Testis (tissue), 5 donors: ENCODE measurements around the gene NUDT10. TPM values are rescaled to one million over a fixed set of nuclear protein-coding genes. Genes with fewer than 3 reads are reported as not detected.
"Not testable (repeated sequence)": the region's sequence is repeated elsewhere in the genome, so short reads cannot be mapped to it uniquely, and the experiment has no call there.

Experiments used
- DNase-seq: peaks from one replicate; pipeline ENCODE4 v3.0.0-alpha.2; 2019
- H3K27ac ChIP-seq, 2 donors: fragments of 200-600 bp; sonication (generic); one replicate each; pipeline ENCODE4 v1.5.1; 2019
- H3K27me3 ChIP-seq: fragments of 200-600 bp; sonication (generic); one replicate; pipeline ENCODE4 v1.5.1; 2019
- H3K36me3 ChIP-seq: fragments of 200-600 bp; sonication (generic); one replicate; pipeline ENCODE4 v1.5.1; 2017; ENCODE audit warnings: low read depth; ENCODE audit errors: missing control alignments
- H3K4me1 ChIP-seq: fragments of 200-600 bp; sonication (generic); one replicate; pipeline ENCODE4 v1.5.1; 2019
- H3K4me3 ChIP-seq, 2 donors: fragments of 200-600 bp; sonication (generic); one replicate each; pipeline ENCODE4 v1.5.1; 2017 to 2019
- H3K9me3 ChIP-seq: fragments of 200-600 bp; sonication (generic); one replicate; pipeline ENCODE4 v1.5.1; 2017
- CTCF ChIP-seq, 3 experiments: fragments of 450-650 bp in 2 of 3; fragments of 200-600 bp in 1 of 3; sonication (generic) in 1 of 3; IDR thresholded peaks; one replicate each; pipeline ENCODE4 v1.5.1; 2016 to 2019; ENCODE audit warnings: antibody characterized with exemption in 3 of 3, mild to moderate bottlenecking in 2 of 3, moderate library complexity in 1 of 3
- POLR2A ChIP-seq: fragments of 450-650 bp; IDR thresholded peaks from one replicate; pipeline ENCODE4 v1.6.1; 2017; ENCODE audit warnings: antibody characterized with exemption, mild to moderate bottlenecking, moderate library complexity
- WGBS, 2 donors: methylation state at CpG; one replicate each; pipeline ENCODE4 v1.1.5; 2018; 5-methylcytosine and 5-hydroxymethylcytosine counted together
- intact Hi-C: fragments of 100-400 bp; cut with DNase I; formaldehyde crosslinking; loops from one replicate; pipeline ENCODE4 v1.15.1; 2023; ENCODE audit warnings: low total_unique reads
- long read RNA-seq, 2 donors: transcript quantifications; one replicate each; lab custom pipeline, GENCODE V29; 2026
- polyA plus RNA-seq: library from polyadenylated mRNA; stranded (reverse); fragments of 350-450 nt; fragmentation: Illumina TruSeq; extraction: RNeasy Lipid Tissue Mini Kit (QIAGEN cat#74804); gene quantifications from one replicate; pipeline ENCODE4 v1.2.3, GENCODE V29; 2014; ENCODE audit warnings: low read depth, low replicate concordance; ENCODE audit not compliant: insufficient read depth
- total RNA-seq, 2 donors: library from RNA; depleted of rRNA; stranded (reverse); fragments of >200 nt; gene quantifications; one replicate each; pipeline ENCODE4 v1.2.3, GENCODE V29; 2016

NUDT10 gene
- total RNA-seq (100 to 1,000 TPM; 127 to 175 TPM), polyA plus RNA-seq (61.8 TPM)
- long read RNA-seq, donor 1, transcript NUDT10-201 (2 exons, 1,917 nt) = major isoform, 70 of 107 reads
- long read RNA-seq, donor 1, partial matches to known transcripts = 37 of 107 reads
- long read RNA-seq, donor 1, other reads (novel, unspliced or antisense) = 0 of 107 reads
- long read RNA-seq, donor 2, transcript NUDT10-201 (2 exons, 1,917 nt) = major isoform, 41 of 152 reads
- long read RNA-seq, donor 2, partial matches to known transcripts = 30 of 152 reads
- long read RNA-seq, donor 2, other reads (novel, unspliced or antisense) = 81 of 152 reads

GRCh38 chrX:51332188-51332942, at the start of gene NUDT10:
Gene NUDT10, plus strand, starts transcription at chrX:51332822. Its CDS starts 144 bp downstream, at chrX:51332966.
- Histone ChIP-seq H3K9me3 (no peaks in the 10 kb centered on the region), H3K27me3 (no peaks in the 10 kb centered on the region), H3K4me3 (peak within 1 kb of the TSS; percentile 55 to 65), H3K36me3 (no peaks in the 10 kb centered on the region), H3K4me1 (no peaks in the 10 kb centered on the region), H3K27ac (peak within 1 kb of the TSS; percentile 50 to 73)
- 1 to 4% methylated on average over 9 to 47 of the region's 68 CpGs for WGBS, 2 donors
- DNase-seq = peak; percentile 88
- TF ChIP-seq POLR2A = peak; percentile 29
- TF ChIP-seq CTCF (IDR thresholded peaks at IDR 0.05) = no peak
- intact Hi-C loops = no loop called here

DNA sequence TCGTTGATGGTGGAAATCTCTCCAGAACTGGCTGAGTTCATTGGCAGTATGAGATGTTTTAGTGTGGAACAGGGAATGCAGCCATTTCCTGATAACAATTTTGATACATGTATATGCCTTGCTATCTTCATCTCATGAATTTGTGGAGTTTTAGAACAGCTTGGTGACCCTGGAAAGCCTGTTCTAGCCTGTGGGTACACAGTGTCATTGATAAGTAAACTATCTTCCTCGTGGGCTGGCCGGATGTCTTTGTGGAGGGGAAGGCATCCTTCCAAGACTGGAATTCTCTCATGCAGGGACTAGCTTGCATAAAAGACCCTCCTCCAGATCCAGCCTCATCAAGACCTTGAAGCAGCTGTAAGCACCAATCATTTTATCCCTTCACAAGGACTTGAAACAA, 40.2 kb upstream of the NUDT10 start:
- Histone ChIP-seq H3K4me1 (no peaks in the 10 kb centered on the region), H3K27me3 (no peaks in the 10 kb centered on the region), H3K36me3 (no peaks in the 10 kb centered on the region), H3K4me3 (no peak overlapping the region), H3K9me3 (no peaks in the 10 kb centered on the region), H3K27ac (peak overlapping the region in 1 of 2 donors; percentile 6)
- intact Hi-C loops = no loop called here
- peak; percentile 72 for DNase-seq
- no peak for TF ChIP-seq CTCF (IDR thresholded peaks at IDR 0.05)
- no peak for TF ChIP-seq POLR2A
- whole genome bisulfite sequencing, 2 donors = 32 to 53% methylated on average over 2 to 3 of the region's 3 CpGs

- 81 to 82% methylated on average over 2 of the region's 2 CpGs for WGBS, 2 donors
- no peaks in the 10 kb centered on the region for H3K9me3 ChIP-seq
- intact Hi-C loops = no loop called here
- H3K27me3 ChIP-seq = no peaks in the 10 kb centered on the region
- no peak for DNase-seq
- no peak overlapping the region for H3K4me3 ChIP-seq
- no peaks in the 10 kb centered on the region for H3K36me3 ChIP-seq
- no peaks in the 10 kb centered on the region for H3K4me1 ChIP-seq
- H3K27ac ChIP-seq = no peak overlapping the region
- TF ChIP-seq CTCF (IDR thresholded peaks at IDR 0.05) (no peak), POLR2A (no peak)
Measured at GRCh38 chrX:51296138-51296537, 36.5 kb upstream of the NUDT10 start.

DNA sequence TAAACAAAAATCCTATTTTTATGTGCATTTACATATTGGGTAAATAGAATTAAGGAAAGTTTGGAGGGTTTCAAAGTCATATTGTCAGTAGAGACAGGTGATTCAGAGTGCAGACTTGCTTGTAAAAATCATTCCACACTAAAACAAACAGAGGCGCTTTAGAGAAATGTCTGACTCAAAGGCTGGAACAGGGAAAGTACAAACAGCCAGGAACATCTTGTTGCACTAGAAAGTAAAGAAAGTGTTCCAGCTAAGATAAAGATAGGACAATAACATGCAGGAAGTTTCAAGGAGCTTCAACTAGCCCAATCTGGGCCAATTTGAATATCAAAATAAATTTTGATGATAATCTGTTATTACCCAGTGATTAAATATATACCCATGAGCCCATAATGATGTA, 16.4 kb upstream of the NUDT10 start:
- no peak overlapping the region for H3K27ac ChIP-seq
- no peak for TF ChIP-seq CTCF (IDR thresholded peaks at IDR 0.05)
- DNase-seq = no peak
- intact Hi-C loops = no loop called here
- WGBS, 2 donors = 30 to 63% methylated on average over 1 of the region's 1 CpG
- no peaks in the 10 kb centered on the region for H3K27me3 ChIP-seq
- H3K9me3 ChIP-seq = no peaks in the 10 kb centered on the region
- H3K4me3 ChIP-seq = no peak overlapping the region
- no peaks in the 10 kb centered on the region for H3K36me3 ChIP-seq
- H3K4me1 ChIP-seq = no peaks in the 10 kb centered on the region

GRCh38 chrX:51332943-51333785, 542 bp downstream of the NUDT10 start:
- peak overlapping the region; percentile 50 to 73 for H3K27ac ChIP-seq
- H3K36me3 ChIP-seq, H3K4me1 ChIP-seq, H3K27me3 ChIP-seq, H3K9me3 ChIP-seq, DNase-seq, intact Hi-C loops: not testable (repeated sequence)
- H3K4me3 ChIP-seq = peak overlapping the region; percentile 55 to 65
- WGBS, 2 donors = 0 to 3% methylated on average over 1 to 18 of the region's 56 CpGs
